Measurements from ENCODE around the gene OR6C6. TPM values are rescaled to one million over a fixed set of nuclear protein-coding genes. Genes with fewer than 3 reads are reported as not detected.

The OR6C6 gene
- total and polyA plus RNA-seq, 2 donors (not counting 1 experiment from before 2014, with no cell fraction given) = not detected

DNA sequence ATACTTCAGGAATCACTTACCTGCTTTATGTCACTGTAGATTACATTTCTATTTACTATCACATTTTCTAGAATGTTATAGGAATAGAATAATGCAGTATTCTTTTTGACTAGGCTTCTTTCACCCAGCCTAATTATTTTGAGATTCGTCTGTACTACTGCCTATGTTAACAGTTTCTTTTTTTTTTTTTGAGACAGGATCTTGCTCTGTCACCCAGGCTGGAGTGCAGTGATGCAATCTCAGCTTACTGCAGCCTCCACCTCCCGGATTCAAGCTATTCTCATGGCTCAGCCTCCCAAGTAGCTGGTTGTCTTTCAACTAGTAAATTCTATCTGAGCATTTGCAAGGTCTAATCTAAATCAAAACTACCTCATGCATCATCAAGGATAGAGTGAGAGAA, 6.4 kb downstream of the OR6C6 start:
- no peak for DNase-seq
- Histone ChIP-seq H3K27ac (ENCODE audit: low read length in 2 of 2) (no peak overlapping the region), H3K4me3 (ENCODE audit: control extremely low read depth in 1 of 5, extremely low read depth in 1 of 5, insufficient read depth in 1 of 5, low read depth in 2 of 5, low read length in 4 of 5) (no peak overlapping the region), H3K9me3 (ENCODE audit: control extremely low read depth in 1 of 3, control insufficient read depth in 2 of 3, insufficient read depth in 1 of 3, low read length in 2 of 3) (no peaks in the 10 kb centered on the region), H3K27me3 (replicated peaks in 1 of 4; ENCODE audit: control extremely low read depth in 1 of 4, control insufficient read depth in 3 of 4, insufficient read depth in 4 of 4, low read length in 3 of 4) (no peaks in the 10 kb centered on the region), H2AFZ (ENCODE audit: insufficient read depth, low read depth, low read length, poor library complexity, severe bottlenecking) (no peak overlapping the region), H3K9ac (ENCODE audit: low read length) (no peak overlapping the region), H4K20me1 (ENCODE audit: control insufficient read depth, insufficient read depth, low read length, poor library complexity, severe bottlenecking) (no peaks in the 10 kb centered on the region), H3K36me3 (replicated peaks in 1 of 2; ENCODE audit: control extremely low read depth in 1 of 2, control insufficient read depth in 1 of 2, extremely low read depth in 1 of 2, insufficient read depth in 2 of 2, low read length in 1 of 2) (no peaks in the 10 kb centered on the region), H3K79me2 (ENCODE audit: control insufficient read depth, insufficient read depth, low read length) (no peaks in the 10 kb centered on the region), H3K4me2 (replicated peaks; ENCODE audit: low read depth, low read length, poor library complexity, severe bottlenecking) (no peak overlapping the region), H3K4me1 (ENCODE audit: control insufficient read depth in 2 of 2, insufficient read depth in 2 of 2, low read length in 2 of 2) (no peaks in the 10 kb centered on the region)
- no peak for ATAC-seq (ENCODE audit: low read depth)
- Mint-ChIP-seq H3K27me3 (peaks cover 19% of the 10 kb centered on the region), H3K27ac (no peak overlapping the region), H3K4me1 (no peaks in the 10 kb centered on the region), H3K4me3 (no peak overlapping the region), H3K9me3 (ENCODE audit: insufficient read depth) (no peaks in the 10 kb centered on the region)
- ChIA-PET POLR2A (no interaction called here), CTCF (no interaction called here)
- TF ChIP-seq CTCF (IDR thresholded peaks at IDR 0.05) (no peak), EZH2 (IDR thresholded peaks at IDR 0.05; ENCODE audit: borderline replicate concordance, insufficient read depth, low read depth, low read length, poor library complexity, severe bottlenecking) (no peak)
- WGBS (ENCODE audit: insufficient coverage) = no CpG with 5 or more reads among the region's 2 CpGs
- intact Hi-C loops (cut with micrococcal nuclease) = no loop called here

DNA sequence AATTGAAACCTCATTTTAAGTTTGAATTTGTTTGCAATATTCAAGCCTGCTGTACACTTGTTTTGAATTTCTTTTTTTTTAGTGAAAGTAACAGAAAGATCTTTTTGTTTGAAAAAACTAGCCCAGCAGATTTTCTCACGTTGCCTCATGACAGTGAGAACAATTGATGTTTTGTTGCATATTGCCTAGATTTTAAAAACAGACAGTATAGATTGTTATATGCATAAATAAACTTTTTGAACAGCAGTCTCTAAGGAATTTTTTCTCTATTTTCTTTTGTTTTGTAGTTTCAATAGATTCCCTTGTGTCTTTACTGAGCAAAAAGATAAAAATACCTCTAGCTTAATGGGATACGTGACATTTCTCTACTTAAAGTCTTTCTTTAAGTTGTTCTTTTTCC, 15.4 kb downstream of the OR6C6 start:
- H3K27me3 Mint-ChIP-seq = peaks cover 20% of the 10 kb centered on the region
- no peaks in the 10 kb centered on the region for H3K9me3 Mint-ChIP-seq (ENCODE audit: insufficient read depth)
- intact Hi-C loops (cut with micrococcal nuclease) = no loop called here

More for the DNA sequence above, 15.4 kb downstream of the OR6C6 start:
- no CpG with 5 or more reads among the region's 2 CpGs for WGBS (ENCODE audit: insufficient coverage)
- Histone ChIP-seq H3K27me3 (replicated peaks in 1 of 4; ENCODE audit: control extremely low read depth in 1 of 4, control insufficient read depth in 3 of 4, insufficient read depth in 4 of 4, low read length in 3 of 4) (peaks cover 0 to 4% (median 2%) of the 10 kb centered on the region in 4 experiments), H3K4me1 (ENCODE audit: control insufficient read depth in 2 of 2, insufficient read depth in 2 of 2, low read length in 2 of 2) (no peaks in the 10 kb centered on the region), H3K4me3 (ENCODE audit: control extremely low read depth in 1 of 5, extremely low read depth in 1 of 5, insufficient read depth in 1 of 5, low read depth in 2 of 5, low read length in 4 of 5) (no peak overlapping the region), H2AFZ (ENCODE audit: insufficient read depth, low read depth, low read length, poor library complexity, severe bottlenecking) (no peak overlapping the region), H3K9me3 (ENCODE audit: control extremely low read depth in 1 of 3, control insufficient read depth in 2 of 3, insufficient read depth in 1 of 3, low read length in 2 of 3) (peaks cover 0 to 4% (median under 1%) of the 10 kb centered on the region in 3 donors), H3K27ac (ENCODE audit: low read length in 2 of 2) (no peak overlapping the region), H3K79me2 (ENCODE audit: control insufficient read depth, insufficient read depth, low read length) (no peaks in the 10 kb centered on the region), H4K20me1 (ENCODE audit: control insufficient read depth, insufficient read depth, low read length, poor library complexity, severe bottlenecking) (no peaks in the 10 kb centered on the region), H3K36me3 (replicated peaks in 1 of 2; ENCODE audit: control extremely low read depth in 1 of 2, control insufficient read depth in 1 of 2, extremely low read depth in 1 of 2, insufficient read depth in 2 of 2, low read length in 1 of 2) (no peaks in the 10 kb centered on the region), H3K9ac (ENCODE audit: low read length) (no peak overlapping the region), H3K4me2 (replicated peaks; ENCODE audit: low read depth, low read length, poor library complexity, severe bottlenecking) (no peak overlapping the region)
- TF ChIP-seq CTCF (IDR thresholded peaks at IDR 0.05) (no peak), EZH2 (IDR thresholded peaks at IDR 0.05; ENCODE audit: borderline replicate concordance, insufficient read depth, low read depth, low read length, poor library complexity, severe bottlenecking) (no peak)
- Mint-ChIP-seq H3K4me1 (no peaks in the 10 kb centered on the region), H3K27ac (no peak overlapping the region), H3K4me3 (no peak overlapping the region)
- DNase-seq (no peak), ATAC-seq (ENCODE audit: low read depth) (no peak)
- POLR2A ChIA-PET = no interaction called here
- CTCF ChIA-PET = no interaction called here

Data from B cell (primary cell).